ENCODE results near the gene SLC25A10.
"Not testable (repeated sequence)": the region's sequence is repeated elsewhere in the genome, so short reads cannot be mapped to it uniquely, and the experiment has no call there.

SLC25A10 gene

GRCh38 chr17:81722184-81723120, 10.4 kb downstream of the SLC25A10 start:
- peak; percentile 27 for DNase-seq (ENCODE audit: low read depth, low spot score)

GRCh38 chr17:81723651-81724209, 11.6 kb downstream of the SLC25A10 start:
- no peak for DNase-seq (ENCODE audit: low read depth, low spot score)

GRCh38 chr17:81725439-81725838, 13.4 kb downstream of the SLC25A10 start:
- DNase-seq (ENCODE audit: low read depth, low spot score): no peak

GRCh38 chr17:81726004-81726403, 13.9 kb downstream of the SLC25A10 start:
- DNase-seq (ENCODE audit: low read depth, low spot score): no peak

- no peak for DNase-seq (ENCODE audit: low read depth, low spot score)
Measured at GRCh38 chr17:81727324-81728031, 15.4 kb downstream of the SLC25A10 start.

- peak; percentile 89 for DNase-seq (ENCODE audit: low read depth, low spot score)
Measured at GRCh38 chr17:81733507-81734404, 21.7 kb downstream of the SLC25A10 start.

- no peak for DNase-seq (ENCODE audit: low read depth, low spot score)
Measured at GRCh38 chr17:81734405-81735263, 22.6 kb downstream of the SLC25A10 start.

- no peak for DNase-seq (ENCODE audit: low read depth, low spot score)
Measured at GRCh38 chr17:81735264-81736102, 23.4 kb downstream of the SLC25A10 start.

GRCh38 chr17:81737947-81738800, 26.1 kb downstream of the SLC25A10 start:
- no peak for DNase-seq (ENCODE audit: low read depth, low spot score)

- no peak for DNase-seq (ENCODE audit: low read depth, low spot score)
Measured at GRCh38 chr17:81738801-81739393, 26.8 kb downstream of the SLC25A10 start.

GRCh38 chr17:81739593-81739992, 27.5 kb downstream of the SLC25A10 start:
- DNase-seq (ENCODE audit: low read depth, low spot score): not testable (repeated sequence)

GRCh38 chr17:81740395-81740961, 28.4 kb downstream of the SLC25A10 start:
- DNase-seq (ENCODE audit: low read depth, low spot score): no peak

- no peak for DNase-seq (ENCODE audit: low read depth, low spot score)
Measured at GRCh38 chr17:81741049-81741593, 29.0 kb downstream of the SLC25A10 start.

- no peak for DNase-seq (ENCODE audit: low read depth, low spot score)
Measured at GRCh38 chr17:81741594-81742452, 29.7 kb downstream of the SLC25A10 start.
